NCI-H2196 treated with DMSO at 0.1 percent for 48 hours (cell line): ENCODE measurements around the gene TTC33.
"Not testable (repeated sequence)": the region's sequence is repeated elsewhere in the genome, so short reads cannot be mapped to it uniquely, and the experiment has no call there.

Experiments
- DNase-seq: peaks from one replicate; lab custom pipeline; 2025; ENCODE audit not compliant: unreplicated experiment; lab: John Stamatoyannopoulos, UW

Gene TTC33

GRCh38 chr5:40656091-40656490, 99.7 kb downstream of the TTC33 start:
- DNase-seq = not testable (repeated sequence)

- DNase-seq = no peak
Observed at GRCh38 chr5:40655138-40655537, 100.6 kb downstream of the TTC33 start.

GRCh38 chr5:40654377-40654991, 101.3 kb downstream of the TTC33 start:
- no peak for DNase-seq

DNA sequence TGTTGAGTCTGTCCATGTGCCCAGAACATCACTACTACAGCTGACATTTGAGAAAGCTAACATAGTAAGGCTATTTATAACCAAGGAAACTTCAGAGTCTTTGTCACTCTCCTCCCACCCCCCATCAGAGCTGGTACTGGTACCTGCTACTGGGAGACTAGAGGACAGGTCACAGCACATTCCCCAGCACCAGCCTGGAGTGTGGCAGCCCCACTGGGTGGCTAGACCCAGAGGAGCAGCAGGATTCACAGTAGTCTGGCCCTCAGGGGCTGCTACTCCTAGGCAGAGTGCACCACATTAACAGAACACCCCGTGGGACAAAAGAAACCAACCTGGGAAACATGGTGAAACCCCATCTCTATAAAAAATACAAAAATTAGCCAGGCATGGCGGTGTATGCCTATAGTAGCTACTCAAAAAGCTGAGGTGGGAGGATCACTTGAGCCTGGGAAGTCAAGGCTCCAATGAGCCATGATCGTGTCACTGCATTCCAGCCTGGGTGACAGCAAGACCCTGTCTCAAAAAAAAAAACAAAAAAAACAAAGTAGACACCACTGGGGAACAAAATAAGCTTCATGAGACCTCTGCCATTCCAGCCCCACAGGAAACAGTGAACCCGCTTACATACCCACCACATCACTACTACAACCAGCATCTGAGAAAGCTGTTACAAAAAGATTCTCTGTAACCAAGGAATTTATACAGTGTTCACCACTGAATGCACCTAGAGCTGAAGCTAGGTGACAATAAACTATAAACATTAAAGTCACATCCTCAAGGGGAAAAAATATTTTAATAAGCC, 102.3 kb downstream of the TTC33 start:
- no peak for DNase-seq

GRCh38 chr5:40652441-40653220, 103.1 kb downstream of the TTC33 start:
- DNase-seq = no peak

DNA sequence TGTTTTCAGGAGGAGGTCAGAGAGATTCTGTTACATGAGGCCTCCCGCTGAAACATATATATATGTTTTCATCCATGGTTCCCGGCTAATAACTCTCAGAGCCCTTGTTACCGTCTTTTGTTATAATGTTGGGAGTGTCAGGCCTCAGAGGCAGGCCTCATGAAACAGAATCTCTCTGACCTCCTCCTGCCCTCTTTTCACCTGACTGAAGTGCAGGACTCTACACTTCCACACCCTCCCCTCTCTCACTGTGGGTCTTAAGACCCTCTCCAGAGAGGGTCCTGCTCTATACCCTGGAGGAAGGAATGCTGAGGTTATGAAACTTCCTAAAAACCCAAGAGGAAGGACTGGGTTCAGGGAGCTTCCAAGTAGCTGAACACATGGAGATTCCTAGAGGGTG, 104.6 kb downstream of the TTC33 start:
- no peak for DNase-seq

DNA sequence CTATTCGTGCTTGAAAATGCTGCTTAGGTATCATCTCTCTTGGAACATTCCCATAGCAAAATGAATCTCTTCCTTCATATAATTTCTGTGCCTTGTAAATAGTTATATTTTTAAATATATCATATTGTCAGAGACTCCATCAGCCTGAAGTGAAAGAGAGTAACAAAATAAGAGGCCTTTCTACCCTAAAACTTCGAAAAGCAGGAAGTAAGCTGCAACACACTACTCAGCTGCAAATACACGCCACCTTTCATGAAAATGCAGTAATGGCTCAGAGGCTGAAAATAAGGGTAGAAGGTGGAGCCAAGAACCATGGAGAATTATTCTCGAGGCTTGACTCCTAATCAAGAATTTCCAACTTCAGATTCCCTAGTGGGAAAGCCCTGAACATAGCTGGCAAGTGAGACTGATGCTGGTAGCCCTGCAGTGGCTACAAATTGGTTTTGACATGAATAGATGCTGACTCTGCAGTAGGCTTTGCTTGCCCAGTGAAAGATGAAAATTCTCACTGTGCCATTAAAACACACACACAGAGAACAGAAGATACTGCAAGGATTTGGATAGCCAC, 106.2 kb downstream of the TTC33 start:
- DNase-seq = no peak

- DNase-seq = no peak
Observed at GRCh38 chr5:40648150-40648549, 107.6 kb downstream of the TTC33 start.

DNA sequence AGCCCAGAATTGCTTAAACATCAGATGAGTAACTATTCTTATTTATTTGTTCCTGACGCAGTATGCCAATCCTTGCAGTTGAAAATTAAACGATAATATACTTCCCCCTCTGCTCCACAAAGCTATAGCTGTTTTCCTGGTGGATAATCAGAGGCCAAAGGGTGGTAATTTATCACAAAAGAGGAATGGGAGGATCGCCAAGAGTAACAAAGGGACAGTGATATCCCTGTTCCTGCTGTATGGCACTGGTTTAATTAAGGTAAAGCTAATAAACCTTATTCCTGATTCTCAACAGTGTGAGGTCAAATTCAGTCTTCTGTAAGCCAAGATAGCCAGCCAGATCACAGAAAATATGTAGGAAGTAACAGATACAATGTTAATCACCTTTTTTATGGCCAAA, 109.5 kb downstream of the TTC33 start:
- DNase-seq = no peak

- not testable (repeated sequence) for DNase-seq
Observed at GRCh38 chr5:40639531-40639930, 116.2 kb downstream of the TTC33 start.

- no peak for DNase-seq
Observed at GRCh38 chr5:40634593-40634992, 121.2 kb downstream of the TTC33 start.

GRCh38 chr5:40634154-40634553, 121.6 kb downstream of the TTC33 start:
- DNase-seq = no peak

GRCh38 chr5:40631236-40631635, 124.5 kb downstream of the TTC33 start:
- no peak for DNase-seq

GRCh38 chr5:40630126-40630525, 125.6 kb downstream of the TTC33 start:
- DNase-seq = no peak

DNA sequence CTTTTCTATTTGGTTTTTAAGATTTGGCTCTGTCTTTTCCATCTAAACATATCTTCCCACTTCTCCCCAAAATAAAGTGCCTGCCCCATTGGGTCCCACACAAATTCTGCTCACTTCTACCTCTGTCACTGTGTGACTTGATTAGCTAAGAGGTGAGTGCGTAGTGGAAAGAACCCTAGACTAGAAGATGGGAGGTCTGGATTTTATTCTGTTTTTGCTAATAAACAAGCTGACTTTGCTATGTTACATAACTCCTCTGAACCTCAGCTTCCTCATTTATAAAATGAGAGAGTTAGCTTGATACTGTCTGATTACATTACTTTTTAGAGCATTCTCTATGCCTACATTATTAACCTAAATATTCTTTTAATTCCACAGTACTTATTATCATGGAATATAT, 127.4 kb downstream of the TTC33 start:
- no peak for DNase-seq

GRCh38 chr5:40627706-40628105, 128.1 kb downstream of the TTC33 start:
- DNase-seq = no peak

GRCh38 chr5:40626801-40627200, 129.0 kb downstream of the TTC33 start:
- DNase-seq = no peak

DNA sequence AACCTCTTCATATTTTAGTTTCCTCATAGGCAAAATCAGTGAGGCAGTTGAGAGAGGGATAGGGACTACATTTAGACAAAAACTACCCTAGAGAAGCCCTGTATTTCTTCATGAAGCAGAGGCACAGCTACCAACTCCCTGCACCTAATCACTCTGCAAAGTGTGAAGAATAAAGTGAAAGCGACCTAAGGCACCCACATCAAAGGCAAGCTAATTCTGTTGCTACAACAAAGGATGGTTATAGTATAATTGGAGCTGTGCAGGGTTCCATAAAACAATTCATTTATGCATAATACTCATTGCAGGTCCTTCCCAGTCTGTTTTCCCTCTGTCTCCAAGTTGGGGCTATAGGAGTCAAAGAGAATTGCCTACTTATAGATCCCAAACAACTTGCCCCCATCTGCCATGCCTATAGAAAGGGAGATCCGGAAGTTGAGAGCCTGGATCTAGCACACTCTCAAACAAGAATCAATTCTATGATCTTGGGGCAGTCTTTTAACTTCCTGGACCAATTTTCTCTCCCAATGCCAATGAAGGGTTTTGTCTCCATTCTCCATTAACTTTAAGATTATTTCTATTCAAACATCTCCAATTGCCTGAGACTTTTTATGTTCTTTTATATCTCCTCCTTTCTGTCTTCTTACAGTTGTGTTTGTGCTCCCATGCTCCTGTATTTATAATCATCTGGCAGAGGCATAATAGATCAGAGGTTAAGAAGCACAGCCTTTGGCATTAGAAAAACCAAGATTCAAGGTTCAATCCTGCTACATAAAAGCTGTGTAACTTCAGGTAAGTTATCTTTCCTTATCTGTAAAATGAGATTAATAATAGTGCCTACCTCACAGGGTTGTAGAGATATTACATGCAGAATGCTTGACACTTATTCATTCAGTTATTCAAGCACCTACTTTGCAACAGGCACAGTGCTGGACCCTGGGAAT, 132.0 kb downstream of the TTC33 start:
- DNase-seq = no peak

- DNase-seq = no peak
Observed at GRCh38 chr5:40622463-40623252, 133.1 kb downstream of the TTC33 start.

- DNase-seq = no peak
Observed at GRCh38 chr5:40619421-40619820, 136.3 kb downstream of the TTC33 start.
